ENCODE data around the gene PRR14.
A peak's percentile ranks its signal among the peaks of the same experiment; 100 is the strongest.
"Not testable (repeated sequence)": the region's sequence is repeated elsewhere in the genome, so short reads cannot be mapped to it uniquely, and the experiment has no call there.

The PRR14 gene

DNA sequence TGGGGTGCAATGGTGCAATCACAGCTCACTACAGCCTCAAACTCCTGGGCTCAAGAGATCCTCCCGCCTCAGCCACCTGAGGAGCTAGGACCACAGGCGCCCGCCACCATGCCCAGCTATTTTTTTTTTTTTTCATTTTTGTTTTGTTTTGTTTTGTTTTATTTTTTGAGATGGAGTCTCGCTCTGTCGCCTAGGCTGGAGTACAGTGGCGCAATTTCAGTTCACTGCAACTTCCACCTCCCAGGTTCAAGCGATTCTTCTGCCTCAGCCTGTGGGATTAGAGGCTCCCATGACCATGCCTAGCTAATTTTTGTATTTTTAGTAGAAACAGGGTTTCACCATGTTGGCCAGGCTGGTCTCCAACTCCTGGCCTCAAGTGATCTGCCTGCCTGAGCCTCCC, 18.3 kb upstream of the PRR14 start:
- not testable (repeated sequence) for DNase-seq (ENCODE audit: low read depth)

DNA sequence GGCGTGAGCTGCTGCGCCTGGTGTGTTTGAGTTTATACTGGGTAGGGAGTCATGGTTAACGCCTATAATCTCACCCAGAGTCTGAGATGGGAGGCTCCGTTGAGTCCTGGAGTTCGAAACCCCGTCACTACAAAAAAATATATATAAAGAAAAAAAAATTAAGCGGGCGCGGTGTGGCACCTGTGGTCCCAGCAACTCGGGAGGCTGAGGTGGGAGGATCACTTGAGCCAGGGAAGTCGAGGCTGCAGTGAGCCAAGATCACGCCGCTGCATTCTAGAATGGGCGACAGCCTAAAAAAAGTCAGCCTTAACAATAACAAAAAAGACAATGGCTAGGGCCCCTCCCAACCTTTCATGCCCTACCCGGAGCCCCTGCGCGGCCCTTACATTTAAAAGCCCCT, 17.2 kb upstream of the PRR14 start:
- no peak for DNase-seq (ENCODE audit: low read depth)

DNA sequence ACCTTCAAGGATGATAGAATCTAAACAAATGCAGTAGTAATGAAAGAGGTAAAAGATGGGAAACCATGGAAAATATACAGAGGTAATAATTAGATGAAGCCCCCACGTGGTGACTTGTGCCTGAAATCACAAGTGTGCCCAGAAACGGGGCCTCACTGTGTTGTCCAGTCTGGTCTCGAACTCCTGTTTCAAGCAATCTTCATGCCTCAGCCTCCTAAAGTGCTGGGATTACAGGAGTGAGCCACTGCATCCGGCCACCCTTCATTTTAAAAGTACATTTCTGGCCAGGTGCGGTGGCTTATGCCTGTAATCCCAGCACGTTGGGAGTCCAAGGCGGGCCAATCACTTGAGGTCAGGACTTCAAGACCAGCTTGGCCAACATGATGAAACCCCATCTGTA, 14.2 kb upstream of the PRR14 start:
- no peak for DNase-seq (ENCODE audit: low read depth)

DNA sequence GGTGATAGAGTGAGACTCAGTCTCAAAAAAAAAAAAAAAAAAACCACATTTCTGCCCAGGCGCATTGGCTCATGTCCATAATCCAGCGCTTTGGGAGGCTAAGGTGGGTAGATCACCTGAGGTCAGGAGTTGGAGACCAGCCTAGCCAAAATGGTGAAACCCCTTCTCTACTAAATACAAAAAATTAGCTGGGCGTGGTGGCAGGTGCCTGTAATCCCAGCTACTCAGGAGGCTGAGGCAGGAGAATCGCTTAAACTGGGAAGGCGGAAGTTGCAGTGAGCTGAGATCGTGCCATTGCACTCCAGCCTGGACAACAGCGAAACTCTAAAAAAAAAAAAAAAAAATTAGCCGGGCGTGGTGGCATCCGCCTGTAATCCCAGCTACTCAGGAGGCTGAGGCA, 13.6 kb upstream of the PRR14 start:
- not testable (repeated sequence) for DNase-seq (ENCODE audit: low read depth)

DNA sequence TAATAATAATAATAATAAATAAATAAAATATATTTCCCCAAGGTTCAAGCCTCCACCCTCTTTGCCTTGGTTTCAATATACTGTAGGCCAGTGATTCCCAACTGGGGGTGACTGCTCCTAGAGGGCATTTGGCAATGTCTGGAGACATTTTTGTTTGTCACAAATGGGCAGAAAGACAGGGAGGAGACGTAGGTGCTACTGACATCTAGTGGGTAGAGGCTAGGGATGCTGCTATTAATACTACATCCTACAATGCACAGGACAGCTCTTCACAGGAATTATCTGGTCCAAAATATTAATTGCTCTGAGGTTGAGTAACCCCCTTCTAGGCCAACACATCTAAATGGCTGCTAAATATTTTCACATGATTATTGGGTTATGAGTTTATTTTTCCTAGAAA, 12.8 kb upstream of the PRR14 start:
- no peak for DNase-seq (ENCODE audit: low read depth)

DNA sequence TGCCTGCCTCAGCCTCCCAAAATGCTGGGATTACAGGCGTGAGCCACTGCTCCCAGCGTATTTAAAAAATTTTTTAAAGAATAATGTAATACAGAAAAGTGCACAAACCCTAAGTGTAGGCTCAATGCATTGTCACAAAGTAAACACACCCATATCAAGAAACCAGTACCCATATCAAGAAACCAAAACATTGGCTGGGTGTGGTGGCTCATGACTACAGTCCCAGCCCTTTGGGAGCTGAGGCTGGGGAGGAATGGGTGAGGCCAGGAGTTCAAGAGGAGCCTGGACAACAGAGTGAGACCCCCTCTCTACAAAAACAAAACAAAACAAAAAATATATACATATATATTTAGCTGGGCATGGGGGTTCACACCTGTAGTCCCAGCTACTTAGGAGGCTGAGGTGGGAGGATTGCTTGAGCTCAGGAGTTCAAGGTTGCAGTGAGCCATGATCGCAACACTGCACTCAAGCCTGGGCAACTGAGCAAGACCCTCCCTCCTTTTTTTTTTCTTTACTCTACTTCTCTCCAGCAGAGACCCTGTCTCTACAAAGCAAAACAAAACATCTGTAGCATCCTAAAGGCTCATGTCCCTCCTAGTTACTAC, 9.3 kb upstream of the PRR14 start:
- no peak for DNase-seq (ENCODE audit: low read depth)

DNA sequence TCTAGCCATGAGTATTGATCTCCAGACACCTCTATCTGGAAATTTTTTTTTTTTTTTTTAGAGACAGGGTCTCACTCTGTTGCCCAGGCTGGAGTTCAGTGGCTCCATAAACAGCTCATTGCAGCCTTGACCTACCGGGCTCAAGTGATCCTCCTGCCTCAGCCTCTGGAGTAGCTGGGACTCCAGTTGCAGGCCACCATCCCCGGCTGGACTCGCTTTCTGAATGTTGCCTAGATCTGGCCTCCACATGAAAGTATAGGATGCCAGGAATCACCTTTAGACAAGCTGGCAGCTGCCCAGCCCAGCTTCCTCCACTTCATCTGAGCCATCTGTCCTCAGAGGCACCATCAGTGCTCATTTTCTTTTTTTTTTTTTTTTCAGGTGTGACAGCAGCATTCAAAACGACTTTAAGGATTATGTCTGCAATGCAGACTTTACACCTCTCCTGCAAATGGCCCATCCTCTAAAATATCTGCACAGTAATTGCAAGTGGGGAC, 6.4 kb upstream of the PRR14 start:
- DNase-seq (ENCODE audit: low read depth): no peak

DNA sequence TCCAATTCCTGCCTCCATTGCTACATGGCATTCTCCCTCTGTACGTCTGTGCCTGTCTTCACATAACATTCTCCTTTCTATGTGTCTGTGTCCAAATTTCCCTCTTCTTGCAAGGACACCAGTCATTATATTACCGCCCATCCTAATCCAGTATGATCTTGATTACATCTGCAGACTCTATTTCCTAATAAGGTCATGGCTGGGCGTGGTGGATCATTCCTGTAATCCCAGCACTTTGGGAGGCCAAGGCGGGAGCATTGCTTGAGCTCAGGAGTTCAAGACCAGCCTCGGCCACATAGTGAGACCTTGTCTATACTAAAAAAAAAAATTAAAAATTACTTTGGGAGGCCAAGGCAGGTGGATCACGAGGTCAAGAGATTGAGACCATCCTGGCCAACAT, 5.0 kb upstream of the PRR14 start:
- DNase-seq (ENCODE audit: low read depth): no peak

DNA sequence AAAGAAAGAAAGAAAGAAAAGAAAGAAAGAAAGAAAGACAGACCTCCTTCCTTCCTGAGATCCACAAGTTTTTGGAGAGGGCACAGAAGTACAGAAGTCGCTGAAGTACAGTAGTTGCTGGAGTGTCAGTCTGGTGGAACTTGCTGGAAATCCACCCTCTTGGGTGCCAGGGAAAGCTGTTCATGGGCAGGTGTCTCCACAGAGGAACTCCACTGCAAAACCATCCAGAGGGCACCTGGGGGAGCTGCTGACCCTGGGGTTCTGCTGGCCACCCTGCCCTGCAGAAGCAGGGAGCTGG, 3.5 kb upstream of the PRR14 start:
- DNase-seq (ENCODE audit: low read depth): no peak

DNA sequence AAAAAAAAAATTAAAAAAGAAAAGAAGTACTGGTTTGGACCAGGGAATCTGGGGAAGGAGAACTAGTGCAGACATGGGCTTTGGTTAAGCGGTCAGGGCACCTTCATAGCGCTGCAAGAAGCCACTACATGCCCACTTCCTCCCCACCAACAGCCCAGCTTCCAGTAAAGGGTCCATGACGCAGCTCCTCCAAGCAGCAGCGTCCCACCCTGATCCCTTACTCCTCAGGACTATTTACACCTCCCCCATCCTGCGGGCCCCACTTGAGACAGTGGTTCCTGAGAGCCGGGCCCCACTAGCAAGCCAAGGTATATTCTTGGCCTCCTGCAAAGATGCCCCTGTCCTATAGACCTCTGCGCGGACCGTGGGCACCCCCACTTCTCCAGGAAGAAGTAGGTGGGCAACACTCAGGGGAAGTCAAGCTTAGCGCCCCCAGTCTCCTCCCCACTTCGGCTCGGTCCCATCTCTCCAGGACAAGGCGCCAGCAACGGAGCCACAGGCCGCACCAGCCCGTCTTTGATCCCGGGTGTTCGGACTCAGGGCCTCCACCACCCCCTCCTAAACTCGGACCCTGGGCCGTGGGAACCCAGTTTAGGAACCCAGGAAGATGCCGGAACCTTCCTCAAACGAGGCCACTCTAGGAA, 913 bp upstream of the PRR14 start:
- DNase-seq (ENCODE audit: low read depth): no peak

DNA sequence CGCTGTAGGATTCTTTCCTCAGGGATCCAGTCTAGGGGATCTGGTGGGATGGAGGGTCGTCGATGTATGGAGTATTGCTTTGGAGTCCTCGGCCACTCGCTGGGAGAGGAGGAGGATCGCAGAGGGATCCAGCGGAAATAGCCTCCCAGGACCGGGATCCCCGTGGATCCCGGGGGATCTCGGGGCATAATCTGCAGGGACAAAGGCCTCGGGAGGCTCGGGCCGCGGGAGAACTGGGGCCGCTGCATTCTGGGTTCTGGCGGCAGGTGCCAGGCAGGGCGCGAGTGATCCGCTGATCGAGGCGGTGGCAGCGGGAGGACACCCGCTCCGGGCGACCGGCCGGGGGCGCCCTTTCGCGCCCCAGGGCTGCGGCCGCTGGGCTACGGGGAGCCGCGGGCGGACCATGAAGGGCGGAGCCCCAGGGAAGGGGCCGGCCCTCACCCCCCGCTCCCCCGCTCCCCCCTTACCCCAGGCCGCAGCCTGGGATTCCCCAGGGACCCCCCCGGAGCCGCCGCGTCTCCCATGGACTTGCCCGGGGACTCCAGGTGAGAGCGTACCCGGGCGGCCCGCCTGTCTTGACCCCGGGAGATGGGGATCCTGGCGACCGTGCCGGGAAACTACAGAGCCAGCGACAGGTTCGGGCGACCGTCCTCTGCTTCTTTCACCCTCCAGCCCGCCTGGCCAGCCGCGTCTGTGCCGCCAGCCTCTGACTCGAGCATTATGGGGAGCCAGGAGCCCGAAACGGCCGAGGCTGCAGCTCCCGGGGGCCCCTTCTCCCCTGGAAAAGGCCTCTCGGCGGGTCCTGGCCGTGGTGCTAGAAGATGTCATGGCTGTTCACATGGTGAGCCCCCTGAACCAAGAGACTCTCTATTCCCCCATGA, 604 bp downstream of the PRR14 start:
- peak; percentile 85 for DNase-seq (ENCODE audit: low read depth)

DNA sequence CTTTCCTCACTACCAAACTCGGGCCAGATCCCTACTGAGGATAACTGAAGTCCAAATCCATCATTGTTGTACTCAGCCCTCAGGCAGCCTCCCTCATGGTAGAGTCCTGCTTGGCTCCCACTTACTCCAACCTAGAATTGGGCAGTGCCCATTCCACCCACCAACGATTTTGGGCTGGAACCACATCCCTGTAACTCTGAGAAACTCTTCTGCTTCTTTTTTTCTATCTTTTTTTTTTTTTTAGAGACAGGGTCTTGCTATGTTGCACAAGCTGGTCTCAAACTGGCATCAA, 1.2 kb downstream of the PRR14 start:
- no peak for DNase-seq (ENCODE audit: low read depth)

DNA sequence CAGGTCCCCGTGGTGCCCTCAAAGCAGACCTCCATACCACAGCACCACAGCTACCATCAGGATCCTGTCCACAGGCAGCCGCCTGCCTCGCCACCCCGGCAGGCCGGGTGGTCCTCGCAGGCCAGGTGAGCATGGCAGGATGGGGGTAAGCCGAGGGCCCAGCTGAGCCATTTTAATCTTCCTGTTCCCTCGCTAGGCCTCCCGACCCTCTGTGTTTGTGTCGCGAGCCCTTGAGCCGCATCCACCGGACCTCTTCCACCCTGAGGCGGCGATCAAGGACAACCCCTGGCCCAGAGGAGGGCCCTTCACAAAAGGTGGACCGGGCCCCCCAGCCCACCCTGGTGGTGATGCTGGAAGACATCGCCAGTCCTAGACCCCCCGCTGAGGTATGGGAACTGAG, 2.0 kb downstream of the PRR14 start:
- DNase-seq (ENCODE audit: low read depth): no peak

DNA sequence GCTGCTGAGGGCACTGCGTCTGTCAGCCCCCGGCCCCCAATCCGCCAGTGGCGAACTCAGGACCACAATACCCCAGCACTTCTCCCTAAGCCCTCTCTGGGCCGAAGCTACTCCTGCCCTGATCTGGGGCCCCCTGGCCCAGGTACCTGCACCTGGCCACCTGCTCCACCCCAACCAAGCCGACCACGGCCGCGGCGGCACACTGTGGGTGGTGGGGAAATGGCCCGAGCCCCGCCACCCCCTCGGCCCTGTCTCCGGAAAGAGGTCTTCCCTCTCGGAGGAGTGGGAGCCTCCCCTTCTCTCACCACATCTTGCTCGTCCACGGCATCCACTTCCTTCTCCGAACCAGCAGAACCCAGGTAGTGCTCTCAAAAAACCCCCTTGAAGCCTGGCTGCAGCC, 4.1 kb downstream of the PRR14 start:
- no peak for DNase-seq (ENCODE audit: low read depth)

DNA sequence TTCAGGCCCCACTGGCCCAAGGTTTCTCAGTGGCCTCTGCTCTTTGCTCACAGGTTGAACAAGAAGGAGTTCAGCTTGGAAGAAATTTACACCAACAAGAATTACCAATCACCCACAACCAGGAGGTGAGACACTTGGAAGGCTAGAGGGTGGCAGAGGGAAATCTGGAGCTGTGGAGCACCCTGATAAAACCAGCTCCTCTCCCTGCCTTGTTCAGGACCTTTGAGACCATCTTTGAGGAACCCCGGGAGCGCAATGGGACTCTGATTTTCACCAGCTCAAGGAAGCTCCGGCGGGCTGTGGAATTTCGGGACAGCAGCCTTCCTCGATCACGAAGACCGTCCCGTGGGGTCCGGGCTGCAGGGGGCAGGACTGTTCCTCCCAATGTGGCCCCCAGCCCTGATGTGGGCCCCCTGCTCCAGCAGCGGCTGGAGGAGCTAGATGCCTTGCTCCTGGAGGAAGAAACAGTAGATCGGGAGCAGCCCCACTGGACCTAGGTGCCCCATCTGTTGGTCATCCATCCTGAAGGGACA, 5.1 kb downstream of the PRR14 start:
- DNase-seq (ENCODE audit: low read depth): no peak

DNA sequence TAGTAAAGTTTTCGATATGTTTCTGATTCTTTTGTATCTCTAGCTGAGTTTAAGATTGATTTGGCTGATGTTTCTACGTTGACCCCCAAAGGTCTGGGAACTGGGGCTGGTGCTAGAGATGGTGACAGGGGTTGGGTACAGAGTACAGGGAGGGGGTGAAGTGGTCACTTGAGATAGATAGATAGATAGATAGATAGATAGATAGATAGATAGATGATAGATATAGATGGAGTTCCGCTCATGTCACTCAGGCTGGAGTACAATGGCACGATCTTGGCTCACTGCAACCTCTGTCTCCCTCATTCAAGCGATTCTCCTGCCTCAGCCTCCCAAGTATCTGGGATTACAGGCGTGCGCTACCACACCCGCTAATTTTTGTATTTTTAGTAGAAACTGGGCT, 5.6 kb downstream of the PRR14 start:
- no peak for DNase-seq (ENCODE audit: low read depth)

DNA sequence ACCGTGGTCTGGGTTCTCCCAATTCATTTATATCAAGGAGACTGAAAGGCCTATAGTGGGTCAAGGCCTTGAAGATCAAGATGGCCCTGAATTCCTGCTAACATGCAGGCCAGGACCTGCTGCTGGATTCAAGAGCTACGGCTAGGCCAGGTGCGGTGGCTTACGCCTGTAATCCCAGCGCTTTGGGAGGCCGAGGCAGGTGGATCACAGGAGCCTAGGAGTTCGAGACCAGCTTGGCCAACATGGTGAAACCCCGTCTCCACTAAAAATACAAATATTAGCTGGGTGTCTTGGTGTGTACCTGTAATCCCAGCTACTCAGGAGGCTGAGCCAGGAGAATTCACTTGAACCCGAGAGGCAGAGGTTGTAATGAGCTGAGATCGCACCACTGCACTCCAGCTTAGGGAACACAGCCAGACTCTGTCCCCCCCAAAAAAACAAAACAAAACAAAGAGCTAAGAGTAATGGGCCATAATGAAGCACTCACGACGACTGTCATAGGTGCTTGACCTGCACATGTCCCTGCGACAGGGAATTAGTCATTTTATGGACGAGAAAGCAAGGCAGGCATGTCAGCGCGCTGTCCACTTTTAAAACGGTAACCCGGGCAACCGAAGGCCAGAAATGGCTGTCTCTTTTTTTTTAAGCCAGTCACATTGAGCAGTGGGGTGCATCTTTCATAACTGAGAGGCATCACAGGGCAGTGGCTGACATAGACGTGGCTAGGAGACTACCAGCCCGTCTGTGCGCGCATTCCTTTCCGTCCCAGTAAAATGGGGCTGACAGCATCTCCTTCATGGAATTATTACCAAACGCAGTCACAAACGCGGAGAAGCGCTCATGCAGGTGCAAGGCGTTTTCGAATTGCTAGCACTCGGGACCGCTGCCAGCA, 6.5 kb downstream of the PRR14 start:
- no peak for DNase-seq (ENCODE audit: low read depth)

DNA sequence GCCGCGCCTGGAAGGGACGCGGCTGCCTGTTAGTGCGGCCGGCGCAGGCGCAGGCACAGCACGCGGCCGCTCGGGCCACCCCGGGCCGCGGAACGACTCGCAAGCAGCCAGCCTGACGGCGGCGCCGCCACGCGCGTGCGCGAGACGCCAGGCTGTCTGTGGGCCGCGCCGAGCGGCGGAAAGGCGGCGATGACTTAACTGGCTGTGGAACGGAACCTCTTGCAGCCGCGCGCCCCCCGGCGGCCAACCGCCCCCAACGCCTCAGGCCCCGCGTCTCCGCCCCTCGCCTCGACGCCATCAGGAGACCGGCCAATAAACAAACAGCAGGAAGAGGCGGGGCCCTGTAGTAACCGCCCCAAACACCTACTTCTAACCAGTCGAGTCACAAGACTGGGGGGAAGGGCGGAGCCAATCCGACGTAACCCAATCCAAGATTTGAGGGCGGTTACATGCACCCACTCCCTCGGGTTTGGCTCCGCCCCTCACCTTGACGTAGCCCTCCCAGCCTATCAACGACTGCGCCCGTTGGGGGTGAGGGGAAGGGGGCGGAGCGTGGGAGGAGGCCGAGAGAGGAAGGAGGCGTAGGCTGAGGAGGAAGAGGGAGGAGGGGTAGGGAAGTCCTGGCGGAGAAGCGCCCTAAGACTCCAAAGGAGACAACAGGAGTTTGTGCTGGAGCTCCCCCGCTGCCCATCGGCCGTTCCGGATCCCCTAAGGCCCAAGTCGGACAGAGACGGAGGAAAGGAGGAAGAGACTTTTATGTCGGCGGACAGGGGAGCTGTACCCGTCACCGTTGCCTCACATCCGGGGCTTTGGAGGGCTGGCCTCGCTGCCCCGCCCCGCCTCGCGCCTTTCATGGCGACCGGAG, 7.3 kb downstream of the PRR14 start, which contains the start of gene FBRS:
FBRS (plus strand) TSS at position 566 of the 865 bp plus-strand sequence. CDS start 1,088 bp downstream, outside the sequence.
- DNase-seq (ENCODE audit: low read depth): peak; percentile 99

DNA sequence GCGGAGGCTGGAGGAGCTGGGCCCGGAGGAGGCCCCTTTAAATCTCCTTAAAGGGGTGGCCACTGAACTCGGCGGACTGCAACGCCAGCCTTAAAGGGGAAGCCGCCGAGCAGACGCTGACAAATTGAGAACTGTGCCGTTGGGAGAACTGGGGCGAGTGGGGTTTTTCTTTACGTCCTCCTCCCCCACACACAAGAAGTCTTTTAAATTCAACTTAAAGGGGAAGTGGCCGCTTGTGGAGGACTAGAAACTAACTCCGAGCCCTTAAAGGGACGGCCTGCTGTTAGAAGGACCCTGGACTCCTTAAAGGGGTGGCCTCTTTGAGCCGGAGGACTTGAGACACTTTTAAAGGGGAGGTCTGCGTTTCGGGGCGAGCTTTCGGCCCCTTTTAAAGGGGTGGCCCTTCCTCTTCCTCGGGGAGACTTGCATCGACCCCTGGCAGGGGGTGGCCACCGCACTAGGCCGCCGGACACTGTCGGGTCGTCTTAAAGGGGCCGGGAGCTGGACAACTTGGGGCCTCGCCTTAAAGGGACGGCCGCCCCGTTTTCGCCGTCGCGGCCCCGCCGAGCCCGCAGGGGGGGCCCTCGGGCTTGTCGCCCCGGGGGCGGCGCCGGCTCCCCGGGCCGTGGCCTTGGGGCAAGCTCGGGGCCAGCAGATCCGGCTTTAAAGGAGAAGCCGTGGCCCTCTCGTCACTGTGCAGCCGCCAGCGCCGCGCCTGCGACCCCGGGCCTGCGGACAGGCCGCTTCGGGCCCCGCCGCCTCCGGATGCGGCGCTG, 8.2 kb downstream of the PRR14 start:
- no peak for DNase-seq (ENCODE audit: low read depth)
